DMS153 treated with DMSO at 0.1 percent for 48 hours (cell line): ENCODE data around the gene CARD11.

Experiments used
- DNase-seq: peaks from one replicate; lab custom pipeline; 2025; ENCODE audit not compliant: unreplicated experiment; lab: John Stamatoyannopoulos, UW

Gene CARD11

DNA sequence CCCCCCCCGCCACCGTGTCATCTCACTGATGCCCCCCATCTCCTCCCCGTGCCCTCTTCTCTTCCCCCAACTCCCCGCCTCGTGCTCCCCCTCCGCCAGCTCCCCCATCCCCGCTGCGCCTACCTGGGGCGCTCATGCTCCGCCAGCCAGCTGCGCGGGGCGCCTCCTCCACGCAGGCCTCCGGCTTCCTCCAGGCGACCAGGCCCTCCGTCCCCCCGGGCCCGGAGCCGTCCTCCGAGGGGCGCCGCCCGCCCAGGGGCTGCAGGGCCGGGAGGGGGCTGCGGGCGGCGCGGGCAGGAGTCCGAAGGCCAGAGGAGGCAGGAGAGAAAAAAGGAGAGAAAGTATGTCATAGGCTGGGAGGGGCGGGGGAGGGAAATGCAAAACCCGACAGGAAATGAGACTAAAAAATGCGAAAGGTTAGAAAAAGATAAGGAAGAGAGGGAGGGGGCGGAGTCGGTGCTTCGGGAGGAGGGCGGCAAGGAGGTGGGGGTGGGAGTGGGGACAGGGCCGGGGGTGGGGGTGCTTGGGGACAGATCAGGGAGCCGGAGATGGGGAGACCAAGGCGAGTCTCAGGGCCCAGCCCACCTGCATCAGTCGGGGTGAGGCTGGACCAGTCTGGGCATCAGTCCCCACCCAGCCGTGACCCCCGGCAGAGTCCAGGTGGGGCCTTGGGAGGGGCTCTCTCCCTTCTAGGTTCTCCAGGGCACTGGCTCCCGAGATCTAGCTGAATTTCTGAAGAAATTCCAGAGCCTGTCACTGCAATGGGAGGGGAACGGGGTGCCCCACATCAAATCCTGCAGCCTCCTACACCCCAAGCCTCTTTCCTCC is at the start of gene CARD11:
Gene CARD11, minus strand, starts transcription at position 324 of the 828 bp plus-strand sequence. CDS start 85,361 bp downstream, outside the sequence.
- DNase-seq: no peak

DNA sequence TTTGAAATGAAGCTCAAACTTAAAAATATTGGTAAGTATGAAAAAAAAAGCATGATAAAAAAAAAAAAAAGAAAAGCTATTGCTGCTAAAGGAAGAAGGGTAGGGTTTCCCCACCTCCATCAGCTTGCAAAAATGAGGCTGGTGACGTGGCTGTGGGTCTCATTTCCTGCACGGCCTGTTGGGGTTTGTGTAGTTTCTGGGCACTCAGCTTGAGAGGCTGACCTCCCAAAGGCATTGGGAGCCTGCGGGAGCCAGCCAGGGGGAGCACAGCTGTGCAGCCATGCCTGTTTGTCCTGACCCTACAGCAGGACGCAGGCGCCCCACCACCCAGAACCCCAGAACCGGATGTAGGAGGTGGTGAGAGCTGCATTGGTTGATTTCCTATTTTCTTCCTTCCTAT is 48.8 kb upstream of the CARD11 start:
- no peak for DNase-seq

DNA sequence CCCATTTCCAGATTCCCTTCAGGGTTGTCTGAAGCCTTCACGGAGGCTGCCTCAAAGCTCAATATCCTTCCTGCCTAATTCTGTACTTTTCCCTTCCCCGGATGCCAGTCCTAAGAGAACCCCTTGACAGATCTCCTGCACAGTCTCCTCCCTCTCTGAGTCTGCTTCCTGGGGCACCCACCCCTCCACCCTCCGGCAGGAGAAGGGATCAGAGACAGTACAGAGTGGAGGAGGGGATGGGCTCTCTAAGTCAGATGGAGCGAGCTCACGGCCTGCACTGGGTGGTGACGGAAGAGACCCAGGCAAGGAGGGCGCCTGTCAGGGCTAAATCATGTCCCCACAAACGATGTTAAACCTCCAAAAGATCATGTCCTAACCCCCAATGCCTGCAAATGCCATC is 48.0 kb upstream of the CARD11 start:
- DNase-seq: no peak

DNA sequence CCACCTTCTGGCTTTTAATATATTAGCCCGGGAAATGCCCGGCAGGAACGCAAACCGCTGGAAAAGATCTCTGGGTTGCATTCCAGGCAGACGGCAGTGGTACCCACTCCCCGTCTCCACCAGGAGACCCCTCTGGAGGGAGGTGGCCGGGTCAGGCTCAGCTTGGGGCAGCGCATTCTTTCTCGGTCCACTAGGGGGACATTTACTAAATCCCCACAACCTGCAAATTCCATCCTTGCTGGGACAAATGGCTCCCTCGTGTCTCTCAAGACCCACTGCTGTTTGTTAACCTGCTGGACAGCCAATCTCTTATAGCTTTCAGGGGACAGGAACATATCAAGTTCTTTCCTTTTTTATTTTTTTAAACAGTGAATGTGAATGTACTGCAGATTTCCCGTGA is 45.8 kb upstream of the CARD11 start:
- DNase-seq: no peak

DNA sequence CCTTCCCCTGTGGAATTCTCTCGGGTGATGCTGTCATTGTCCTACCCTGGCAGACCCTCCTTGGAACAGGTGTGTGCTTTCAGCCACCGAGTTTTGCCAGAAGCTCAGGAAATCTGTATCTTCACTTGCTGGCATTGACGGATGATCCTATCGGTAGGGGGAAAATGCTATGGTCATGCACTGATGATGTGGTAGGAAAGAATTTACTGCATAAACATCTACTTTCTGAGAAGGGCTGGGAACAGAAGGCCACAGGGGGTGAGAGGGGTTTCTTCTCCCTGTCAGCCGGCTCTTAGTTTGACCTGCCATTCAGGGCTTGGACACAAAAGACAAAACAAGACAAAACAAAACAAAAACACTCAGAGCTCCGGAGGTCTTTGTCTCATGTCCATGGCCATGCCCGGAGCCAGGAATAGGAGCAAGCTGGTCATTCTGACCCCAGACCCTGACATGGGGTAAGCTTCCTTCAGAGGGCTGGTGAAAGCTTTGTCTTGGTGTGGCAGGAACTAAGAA is 43.6 kb upstream of the CARD11 start:
- DNase-seq: no peak

DNA sequence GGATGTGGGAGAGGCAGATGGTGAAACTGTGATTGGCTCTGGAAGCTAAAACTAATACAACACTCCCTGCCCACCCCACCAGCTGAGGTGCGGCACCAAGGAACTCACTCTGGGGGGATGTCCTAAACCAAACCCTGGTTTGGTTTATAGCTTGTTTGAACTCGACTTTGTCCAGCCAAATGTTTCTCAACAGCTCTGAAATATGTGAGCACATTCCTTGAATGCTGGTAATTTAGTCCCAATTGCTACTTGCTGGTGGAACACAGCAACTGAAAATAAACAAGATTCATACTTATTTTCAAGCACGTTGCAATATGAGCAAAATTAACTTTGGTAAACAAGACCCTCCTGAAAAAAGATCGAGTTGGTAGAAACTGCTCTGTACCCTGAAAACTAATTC is 39.7 kb upstream of the CARD11 start:
- no peak for DNase-seq

DNA sequence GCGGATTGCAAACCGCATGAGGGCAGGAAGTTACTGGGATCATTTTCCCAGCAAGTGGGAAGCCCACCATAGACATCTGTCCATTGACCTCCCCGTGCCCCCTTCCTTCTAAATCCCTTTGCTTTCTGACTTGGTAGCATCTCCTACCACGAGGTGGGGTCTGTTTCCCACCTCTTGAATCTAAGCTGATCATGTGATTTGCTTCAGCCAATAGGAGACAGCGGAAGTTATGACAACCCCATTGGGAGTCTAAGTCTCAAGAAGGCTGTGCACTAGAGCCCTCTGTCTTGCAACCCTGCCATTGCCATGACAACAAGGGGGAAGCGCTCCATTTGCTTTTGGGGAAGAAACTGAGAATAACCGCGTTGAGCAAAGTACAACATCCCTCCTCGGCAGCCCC is 39.2 kb upstream of the CARD11 start:
- DNase-seq: no peak

DNA sequence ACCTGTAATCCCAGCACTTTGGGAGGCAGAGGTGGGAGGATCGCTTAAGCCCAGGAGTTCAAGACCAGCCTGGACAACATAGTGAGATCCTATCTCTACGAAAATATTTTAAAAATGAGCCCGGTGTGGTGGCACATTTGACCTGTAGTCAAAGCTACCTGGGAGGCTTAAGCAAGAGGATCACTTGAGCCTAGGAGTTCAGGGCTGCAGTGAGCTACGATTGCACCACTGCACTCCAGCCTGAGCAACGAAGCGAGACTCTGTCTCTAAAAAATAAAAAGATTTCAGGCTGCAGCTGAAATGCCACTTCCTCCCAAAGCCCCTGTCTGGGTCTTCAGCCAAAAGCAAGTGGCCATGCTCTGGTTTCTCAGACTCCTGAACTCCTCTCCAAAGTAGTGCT is 38.7 kb upstream of the CARD11 start:
- no peak for DNase-seq

DNA sequence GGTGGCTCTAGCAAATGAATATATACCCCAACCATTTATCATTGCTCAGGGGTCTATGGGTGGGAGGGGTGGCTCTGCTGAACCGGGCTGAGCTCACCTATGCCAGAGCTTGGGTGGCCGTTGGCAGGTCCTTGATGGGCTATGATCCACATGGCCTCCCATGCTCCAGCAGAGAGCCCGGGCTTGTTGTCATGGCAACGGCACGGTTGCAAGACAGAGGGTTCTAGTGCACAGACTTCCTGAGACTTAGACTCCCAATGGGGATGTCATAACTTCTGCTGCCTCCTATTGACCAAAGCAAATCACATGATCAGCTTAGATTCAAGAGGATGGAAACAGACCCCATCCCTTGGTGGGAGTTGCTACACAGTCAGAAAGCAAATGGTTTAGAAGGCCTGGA is 36.4 kb upstream of the CARD11 start:
- no peak for DNase-seq

DNA sequence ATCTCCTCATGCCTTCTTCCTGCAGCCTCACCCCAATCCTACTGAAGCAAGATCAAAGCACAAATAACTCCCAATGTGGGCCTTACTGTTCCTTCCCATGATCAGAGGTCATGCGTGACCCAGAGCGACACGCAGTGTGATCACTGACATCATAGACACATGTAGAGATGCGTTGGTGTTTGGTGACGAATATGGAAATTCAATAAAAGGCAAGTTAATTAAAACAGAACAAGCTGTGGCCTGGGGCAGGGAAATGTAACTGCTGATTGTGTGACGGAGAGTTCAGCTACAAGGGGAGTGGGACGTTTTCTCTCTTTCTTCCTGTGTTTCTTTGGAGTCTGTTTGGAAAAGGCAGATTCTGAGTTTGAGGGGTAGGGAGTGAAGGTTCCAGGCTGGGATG is 34.8 kb upstream of the CARD11 start:
- no peak for DNase-seq

DNA sequence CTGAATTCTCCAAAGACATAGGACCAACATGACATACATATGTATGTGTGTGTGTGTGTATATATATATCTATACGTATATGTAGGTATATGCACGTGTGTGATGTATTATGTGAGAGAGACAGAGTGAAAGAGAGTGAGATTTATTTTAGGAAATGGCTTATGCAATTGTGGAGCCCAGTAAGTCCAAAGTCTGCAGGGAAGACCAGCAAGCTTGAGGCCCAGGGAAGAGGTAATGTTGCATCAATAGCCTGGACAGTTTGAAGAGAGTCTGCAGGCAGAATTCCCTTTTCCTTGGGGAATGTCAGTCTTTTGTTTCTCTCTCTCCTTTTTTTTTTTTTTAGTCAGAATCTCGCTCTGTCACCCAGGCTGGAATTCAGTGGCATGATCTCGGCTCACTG is 33.0 kb upstream of the CARD11 start:
- no peak for DNase-seq

DNA sequence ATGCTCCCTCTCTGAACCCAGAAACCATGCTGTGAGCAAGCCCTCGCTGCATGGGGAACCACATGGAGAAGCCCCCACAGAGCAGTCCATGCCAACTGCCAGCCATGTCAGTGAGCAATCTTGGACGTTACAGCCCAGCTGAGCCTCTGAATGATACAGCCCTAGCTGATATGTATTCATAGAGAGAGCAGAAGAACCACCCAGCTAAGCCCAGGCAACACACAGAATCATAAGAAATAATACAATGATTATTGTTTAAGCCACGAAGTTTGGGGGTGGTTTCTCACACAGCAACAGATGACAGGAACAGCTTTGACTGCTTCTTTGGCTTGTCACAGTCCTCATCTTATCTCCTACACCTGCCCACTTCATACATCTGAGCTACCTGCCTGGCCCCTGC is 32.5 kb upstream of the CARD11 start:
- DNase-seq: no peak

DNA sequence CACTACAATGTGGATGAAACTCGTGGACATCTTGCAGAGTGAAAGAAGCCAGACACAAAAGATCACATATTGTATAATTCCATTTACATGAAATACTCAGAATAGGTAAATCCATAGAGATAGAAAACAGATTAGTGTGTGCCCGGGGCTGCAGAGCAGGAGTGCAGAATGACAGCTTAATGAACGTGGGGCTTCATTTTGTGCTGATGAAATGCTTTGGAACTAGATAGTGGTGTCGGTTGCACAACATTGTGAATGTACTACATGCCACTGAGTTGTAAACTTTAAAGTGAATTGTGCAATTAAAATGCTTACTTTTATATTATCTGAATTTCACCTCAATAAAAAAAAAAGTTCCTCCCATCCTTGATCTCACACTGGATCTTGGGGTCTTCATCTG is 31.8 kb upstream of the CARD11 start:
- no peak for DNase-seq

DNA sequence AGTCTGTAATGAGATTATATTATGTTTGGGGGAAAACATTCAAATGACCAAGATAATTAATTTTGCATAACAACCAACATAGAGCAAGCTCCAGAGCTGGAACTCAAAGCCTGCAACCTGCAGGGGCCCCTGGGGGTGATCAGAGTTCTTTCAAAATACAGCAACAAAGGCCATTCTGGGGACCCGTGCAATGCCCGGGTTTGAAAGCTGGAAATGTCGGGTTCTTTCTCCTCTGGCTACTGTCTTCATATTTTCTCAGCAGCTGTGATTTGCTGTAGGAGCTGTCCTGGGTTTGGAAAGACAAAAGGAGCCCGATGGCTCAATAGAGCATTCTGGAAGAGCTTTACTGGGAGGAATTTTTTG is 30.8 kb upstream of the CARD11 start:
- DNase-seq: no peak

DNA sequence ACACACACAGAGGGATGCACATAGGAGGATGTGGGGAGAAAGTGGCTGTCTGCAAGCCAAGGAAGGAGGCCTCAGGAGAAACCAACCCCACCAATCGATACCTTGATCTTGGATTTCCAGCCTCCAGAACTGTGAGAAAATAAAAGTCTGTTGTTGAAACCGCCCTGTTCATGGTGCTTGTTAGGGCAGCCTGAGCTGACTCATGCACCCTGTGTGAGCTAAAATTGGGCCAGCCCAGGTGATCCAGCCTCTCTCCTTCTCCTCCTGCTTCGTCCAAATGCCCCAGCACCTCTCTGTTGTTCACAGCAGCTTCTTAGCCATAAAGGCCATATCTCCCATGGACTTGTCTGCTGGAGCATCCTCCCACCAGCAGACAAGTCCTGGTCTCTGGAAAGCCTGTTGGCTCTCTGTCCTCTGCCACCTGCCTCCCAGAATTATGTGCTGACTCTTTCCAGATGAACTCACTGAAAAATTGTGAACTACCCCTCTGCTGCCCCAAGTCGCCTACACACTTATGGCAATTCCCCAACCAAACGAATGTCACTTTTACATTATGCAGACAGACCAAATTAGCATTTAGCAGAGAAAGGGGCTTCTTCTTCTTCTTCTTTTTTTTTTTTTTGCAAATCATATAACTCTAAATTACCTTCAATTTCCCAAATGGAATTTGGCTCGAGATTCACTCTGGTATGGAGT is 30.2 kb upstream of the CARD11 start:
- DNase-seq: no peak

DNA sequence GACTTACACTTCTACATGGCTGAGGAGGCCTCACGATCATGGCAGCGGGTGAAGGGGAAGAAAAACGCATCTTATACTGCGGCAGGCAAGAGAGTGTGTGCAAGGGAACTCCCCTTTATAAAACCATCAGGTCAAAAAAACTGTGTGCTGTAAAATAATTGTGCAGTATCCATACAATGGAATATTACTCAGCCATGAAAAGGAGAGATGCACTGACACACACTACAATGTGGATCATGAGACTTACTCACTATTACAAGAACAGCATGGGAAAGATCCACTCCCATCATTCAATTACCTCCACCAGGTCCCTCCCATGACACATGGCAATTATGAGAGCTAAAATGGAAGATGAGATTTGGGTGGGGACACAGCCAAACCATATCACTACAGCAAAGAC is 27.2 kb upstream of the CARD11 start:
- DNase-seq: no peak

DNA sequence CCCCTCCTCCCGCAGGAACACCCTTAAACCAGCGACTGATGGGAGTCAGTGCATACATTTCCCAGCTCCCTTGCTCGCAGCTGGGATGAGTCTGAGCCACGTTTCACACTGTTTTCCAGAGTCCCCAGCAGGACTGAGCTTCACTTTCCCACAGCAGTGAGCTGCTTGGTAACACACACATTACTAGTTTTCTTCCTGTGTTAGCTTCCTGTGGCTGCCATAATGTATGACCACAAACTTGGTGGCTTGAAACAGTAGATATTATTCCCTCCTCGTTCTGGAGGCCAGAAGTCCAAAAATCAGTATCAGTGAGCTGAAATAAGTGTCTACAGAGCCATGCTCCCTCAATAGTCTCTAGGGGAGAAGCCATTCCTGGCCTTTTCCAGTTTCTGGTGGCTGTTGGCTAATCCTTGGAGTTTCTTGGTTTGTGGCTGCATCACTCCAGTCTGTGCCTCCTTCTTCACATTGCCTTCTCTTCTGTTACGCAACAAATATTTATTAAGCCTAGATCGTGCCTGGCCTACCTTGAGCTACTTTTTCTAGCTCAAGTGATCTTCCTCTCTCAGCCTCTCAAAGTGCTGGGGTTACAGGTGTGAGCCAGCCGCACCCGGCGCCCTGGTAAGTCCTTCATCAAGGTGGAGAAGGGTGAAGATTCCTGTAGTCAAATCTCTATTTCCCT is 26.2 kb upstream of the CARD11 start:
- DNase-seq: no peak

DNA sequence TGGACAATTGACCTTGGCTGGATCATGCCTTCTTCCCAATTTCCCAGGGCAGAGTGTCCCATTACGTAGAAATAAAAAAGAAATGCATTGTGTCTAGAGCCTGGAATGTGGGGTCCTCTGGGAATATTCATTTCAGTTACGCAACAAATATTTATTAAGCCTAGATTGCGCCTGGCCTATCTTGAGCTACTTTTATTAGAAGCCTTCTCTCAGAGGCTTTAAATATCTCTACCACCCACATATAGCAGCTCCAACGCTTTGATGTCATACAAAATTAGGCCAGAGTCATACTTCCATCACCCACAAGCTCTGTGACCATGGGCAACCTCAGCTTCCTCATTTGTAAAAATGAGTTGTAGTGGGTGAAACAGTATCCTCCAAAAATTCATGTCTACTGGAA is 24.9 kb upstream of the CARD11 start:
- DNase-seq: no peak

DNA sequence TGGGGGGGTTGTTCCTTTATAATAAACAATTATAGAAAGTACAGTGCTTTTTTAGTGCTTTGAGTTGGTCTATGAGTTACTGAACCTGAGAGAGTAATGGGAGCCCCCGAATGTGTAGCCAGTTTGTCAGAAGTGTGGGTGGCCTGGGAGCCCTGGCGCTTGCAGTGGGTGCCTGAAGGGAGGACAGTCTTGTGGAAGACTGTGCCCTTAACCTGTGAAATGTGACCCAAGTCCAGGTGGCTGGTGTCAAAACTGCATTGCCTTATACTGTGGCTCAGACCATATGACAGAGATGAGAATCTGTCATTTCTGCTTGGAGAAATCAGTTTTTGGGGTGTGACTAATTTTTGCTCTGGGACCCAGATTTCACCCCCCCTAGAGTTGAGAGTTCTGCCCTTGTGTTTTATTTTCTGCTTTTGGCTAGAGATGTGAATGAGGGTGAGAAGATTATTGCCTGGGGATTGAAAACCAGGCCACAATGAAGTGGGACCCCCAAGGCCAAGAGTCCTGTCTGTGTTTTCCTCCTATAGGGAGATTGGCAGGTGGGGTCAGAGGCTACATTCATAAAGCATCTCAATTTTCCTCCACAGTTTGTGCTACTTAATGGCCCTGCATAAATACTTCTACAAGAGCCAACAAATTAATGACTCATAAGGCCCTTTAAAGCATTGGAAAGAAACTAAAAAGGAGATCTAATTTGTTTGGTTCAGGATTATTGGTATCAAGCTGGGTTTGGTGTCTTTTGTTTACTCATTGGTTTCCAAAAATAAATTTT is 24.1 kb upstream of the CARD11 start:
- no peak for DNase-seq

DNA sequence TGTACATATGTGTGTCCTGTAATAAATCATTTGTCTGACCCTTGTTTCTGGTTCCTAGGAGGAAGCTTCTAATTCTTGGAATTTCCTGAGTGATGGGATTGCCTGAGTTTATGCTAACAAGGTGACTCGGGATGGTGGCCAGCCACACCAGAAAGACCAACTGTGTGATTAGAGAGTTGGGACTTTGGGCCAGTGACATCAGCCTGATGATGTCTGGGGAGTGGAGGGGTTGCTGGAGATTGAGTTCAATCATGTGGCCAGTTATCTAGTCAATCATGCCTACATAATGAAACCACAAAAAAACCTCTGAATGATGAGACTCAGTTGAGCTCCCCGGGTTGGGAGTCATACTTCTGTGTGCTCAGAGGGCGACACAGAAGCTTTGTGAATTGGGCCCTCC is 23.5 kb upstream of the CARD11 start:
- DNase-seq: no peak

DNA sequence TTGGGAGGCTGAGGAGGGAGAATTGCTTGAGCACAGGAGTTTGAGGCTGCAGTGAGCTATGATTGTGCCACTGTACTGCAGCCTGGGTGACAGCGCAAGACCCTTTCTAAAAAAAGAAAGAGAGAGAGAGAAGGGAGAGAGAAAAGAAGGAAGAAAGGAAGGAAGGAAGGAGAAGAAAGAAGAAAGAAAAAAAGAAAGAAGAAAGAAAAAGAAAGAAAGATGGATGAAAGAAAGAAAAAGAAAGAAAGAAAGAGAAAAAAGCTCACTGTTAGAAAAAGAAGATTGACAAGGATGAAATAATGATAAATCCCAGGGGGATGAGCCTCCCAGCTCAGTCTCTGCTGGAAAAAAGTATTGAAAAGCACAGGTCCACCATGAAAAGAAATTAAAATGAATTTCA is 22.8 kb upstream of the CARD11 start:
- DNase-seq: no peak
